K562 treated with DMSO at 1 percent for 4 hours (cell line): ENCODE data around the gene TIMM29. TPM values are rescaled to one million over a fixed set of nuclear protein-coding genes. Genes with fewer than 3 reads are reported as not detected.

Experiments
- total RNA-seq: library from RNA; unstranded; fragments of 300-600 nt; gene quantifications from 2 replicates; pipeline ENCODE4 v1.2.3, GENCODE V29; 2022; ENCODE audit not compliant: insufficient read depth

TIMM29 gene
- 46.5 and 49.0 TPM in 2 replicates for total RNA-seq

DNA sequence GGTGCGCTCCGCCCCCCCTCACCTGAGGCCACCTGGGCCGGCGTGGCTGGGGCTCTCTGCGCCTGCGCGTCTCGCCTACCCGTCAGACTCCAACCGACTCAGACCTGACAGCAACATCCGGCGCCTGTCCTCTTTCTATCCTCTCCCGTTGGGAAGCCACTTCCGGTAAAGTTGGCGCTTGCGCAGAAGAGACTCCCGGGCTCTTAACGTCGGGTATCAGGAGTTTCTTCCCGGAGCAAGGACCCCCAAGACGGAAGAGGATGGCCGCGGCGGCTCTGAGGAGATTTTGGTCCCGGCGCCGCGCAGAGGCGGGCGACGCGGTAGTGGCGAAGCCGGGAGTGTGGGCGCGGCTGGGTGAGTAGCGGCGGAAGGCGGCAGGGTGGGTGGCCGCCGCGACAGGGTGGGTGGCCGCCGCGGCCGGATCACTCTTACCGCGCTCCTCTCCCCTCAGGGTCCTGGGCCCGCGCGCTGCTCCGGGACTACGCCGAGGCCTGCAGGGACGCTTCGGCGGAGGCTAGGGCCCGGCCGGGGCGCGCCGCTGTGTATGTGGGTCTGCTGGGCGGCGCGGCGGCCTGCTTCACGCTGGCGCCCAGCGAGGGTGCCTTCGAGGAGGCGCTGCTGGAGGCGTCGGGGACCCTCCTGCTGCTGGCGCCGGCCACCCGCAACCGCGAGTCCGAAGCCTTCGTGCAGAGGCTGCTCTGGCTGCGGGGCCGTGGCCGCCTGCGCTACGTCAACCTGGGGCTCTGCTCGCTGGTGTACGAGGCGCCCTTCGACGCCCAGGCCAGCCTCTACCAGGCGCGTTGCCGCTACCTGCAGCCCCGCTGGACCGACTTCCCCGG, at the start of gene TIMM29, which contains the start of gene YIPF2:
Gene TIMM29, plus strand, starts transcription at position 249 of the 839 bp plus-strand sequence. Its CDS starts 12 bp downstream, at position 261.
Gene YIPF2, minus strand, starts transcription at position 77 of the 839 bp plus-strand sequence. CDS start 229 bp downstream, outside the sequence.

DNA sequence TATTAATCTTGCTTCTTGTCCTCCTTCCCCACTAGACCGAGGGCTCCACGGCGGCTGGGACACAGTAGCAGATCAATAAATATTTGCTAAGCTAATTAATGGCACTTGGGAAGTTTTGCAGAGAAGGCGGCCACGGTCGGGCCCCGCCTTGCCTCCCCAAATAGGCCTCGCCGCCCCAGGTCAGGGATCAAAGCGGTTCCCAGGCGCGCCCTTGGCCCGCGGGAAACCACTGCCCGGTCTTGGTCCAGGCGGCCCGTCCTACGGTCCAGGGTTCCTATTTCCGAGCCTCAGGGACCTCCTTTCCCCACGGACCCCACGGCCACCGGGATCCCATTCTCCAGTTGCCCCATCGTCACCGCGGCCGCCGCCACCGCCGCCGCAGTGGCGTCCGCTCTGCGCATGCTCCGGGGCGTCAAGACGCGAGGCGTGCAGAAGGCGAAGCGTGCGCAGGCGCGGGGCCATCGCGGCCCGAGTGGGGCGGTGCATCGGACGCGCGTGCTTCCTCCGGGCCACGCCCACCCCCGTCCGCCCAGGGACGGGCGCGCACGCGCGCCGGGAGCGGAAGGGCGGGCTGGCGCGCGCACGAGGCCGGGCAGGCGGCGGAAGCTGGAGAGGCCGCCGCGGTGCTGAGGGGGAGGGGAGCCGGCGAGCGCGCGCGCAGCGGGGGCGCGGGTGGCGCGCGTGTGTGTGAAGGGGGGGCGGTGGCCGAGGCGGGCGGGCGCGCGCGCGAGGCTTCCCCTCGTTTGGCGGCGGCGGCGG, 31.9 kb downstream of the TIMM29 start, which contains the start of gene SMARCA4:
Gene SMARCA4, plus strand, starts transcription at position 717 of the 759 bp plus-strand sequence. CDS start 23,122 bp downstream, outside the sequence.

Other genes with a start within 250 kb of the TIMM29 start
- 15.1 and 15.8 TPM in 2 replicates for gene QTRT1, start 227.4 kb upstream of the TIMM29 start, total RNA-seq
- 230 and 243 TPM in 2 replicates for gene DNM2, start 210.7 kb upstream of the TIMM29 start, total RNA-seq
- gene TMED1, start 92.6 kb upstream of the TIMM29 start, total RNA-seq, result 68.8 and 71.1 TPM in 2 replicates
- gene C19orf38, start 80.4 kb upstream of the TIMM29 start, total RNA-seq, result 1.3 TPM in 1 of 2 replicates, not detected in the other
- gene CARM1, start 57.3 kb upstream of the TIMM29 start, total RNA-seq, result 70.4 and 78.1 TPM in 2 replicates
- 94.4 and 108 TPM in 2 replicates for gene YIPF2, start 172 bp upstream of the TIMM29 start, total RNA-seq
- gene SMARCA4, start 32.2 kb downstream of the TIMM29 start, total RNA-seq, result 92.5 and 115 TPM in 2 replicates
- gene LDLR, start 160.7 kb downstream of the TIMM29 start, total RNA-seq, result 34.3 and 49.4 TPM in 2 replicates
- gene SPC24, start 227.0 kb downstream of the TIMM29 start, total RNA-seq, result 14.9 and 16.9 TPM in 2 replicates